HepG2 (cell line): ENCODE data around the gene INKA2. TPM values are rescaled to one million over a fixed set of nuclear protein-coding genes. Genes with fewer than 3 reads are reported as not detected.

Experiments
- ATAC-seq: fragments of 200-7000 bp; cut with Tn5 transposase; 3 replicates; pipeline ENCODE4 v1.9.1; 2020; ENCODE audit warnings: mild to moderate bottlenecking, moderate library complexity
- BruUV-seq: library from RNA; stranded (reverse); fragments of 400-500 nt; replicated peaks from 2 replicates; lab custom pipeline; 2021; lab: Mats Ljungman, UMichigan
- CTCF ChIA-PET: fragments of 300-600 bp; formaldehyde crosslinking; extraction: SDS; loops from one replicate; lab custom pipeline; 2021; ENCODE audit warnings: low total read pairs, inconsistent platforms, low intra/inter-chr PET ratio; lab: Yijun Ruan, JAX
- POLR2A ChIA-PET: fragments of 350-600 bp; sonication (Branson Sonifier 250); formaldehyde crosslinking; loops from one replicate; lab custom pipeline; 2020; ENCODE audit warnings: antibody characterized with exemption, inconsistent platforms; lab: Yijun Ruan, JAX
- DNase-seq: peaks from one replicate; pipeline ENCODE4 v3.0.0-alpha.2; 2015; ENCODE audit warnings: low spot score
- FAIRE-seq: peaks from 3 replicates; lab custom pipeline; 2011; peaks lifted over from hg19 to GRCh38; lab: Jason Lieb, UNC
- H2AFZ ChIP-seq: one replicate; pipeline ENCODE4 v1.6.1; 2011; ENCODE audit warnings: low read length, inconsistent platforms
- H3K27ac ChIP-seq: fragments of 300-600 bp; 3 replicates; pipeline ENCODE4 v1.8.0; 2011; ENCODE audit warnings: mixed run types, mild to moderate bottlenecking, mixed read lengths, low read length, inconsistent platforms; ENCODE audit not compliant: insufficient read depth; ENCODE audit errors: extremely low read length
- H3K27me3 ChIP-seq, 2 experiments: fragments of 200-600 bp in 1 of 2; 2 replicates in 1 of 2; 3 replicates in 1 of 2; pipeline versions ENCODE4 v1.6.0 to v1.8.0; 2011; ENCODE audit warnings: low read length in 2 of 2, mild to moderate bottlenecking in 2 of 2, moderate library complexity in 2 of 2, inconsistent platforms in 1 of 2; ENCODE audit not compliant: insufficient read depth in 2 of 2, control insufficient read depth in 1 of 2
- H3K36me3 ChIP-seq, 2 experiments: fragments of 200-600 bp in 1 of 2; replicated peaks in 1 of 2; 2 replicates in 1 of 2; 3 replicates in 1 of 2; pipeline versions ENCODE4 v1.5.1 to v1.8.0; 2011; ENCODE audit warnings: low read length in 2 of 2, inconsistent platforms in 1 of 2; ENCODE audit not compliant: insufficient read depth in 2 of 2, control insufficient read depth in 1 of 2
- H3K4me1 ChIP-seq: 2 replicates; pipeline ENCODE4 v1.5.1; 2012; ENCODE audit warnings: low read length, inconsistent platforms; ENCODE audit not compliant: insufficient read depth
- H3K4me2 ChIP-seq: 2 replicates; pipeline ENCODE4 v1.6.0; 2011; ENCODE audit warnings: low read depth, low read length, inconsistent platforms
- H3K4me3 ChIP-seq, 3 experiments: fragments of 200-600 bp in 1 of 3; sonication (generic), shearing (Covaris generic) in 1 of 3; replicated peaks in 1 of 3; 2 replicates each; pipeline ENCODE4 v1.5.1; 2011 to 2016; ENCODE audit warnings: low read length in 3 of 3, inconsistent platforms in 2 of 3, low read depth in 2 of 3, mild to moderate bottlenecking in 2 of 3, control low read depth in 1 of 3, mixed read lengths in 1 of 3; ENCODE audit not compliant: insufficient read depth in 1 of 3
- H3K79me2 ChIP-seq: one replicate; pipeline ENCODE4 v1.6.1; 2011; ENCODE audit warnings: low read length, inconsistent platforms; ENCODE audit not compliant: insufficient read depth
- H3K9ac ChIP-seq: 2 replicates; pipeline ENCODE4 v1.6.0; 2011; ENCODE audit warnings: mild to moderate bottlenecking, low read depth, low read length, inconsistent platforms; ENCODE audit not compliant: insufficient read depth
- H3K9me3 ChIP-seq: 2 replicates; pipeline ENCODE4 v1.5.1; 2012; ENCODE audit warnings: mild to moderate bottlenecking, low read length
- H4K20me1 ChIP-seq: 2 replicates; pipeline ENCODE4 v1.6.0; 2011; ENCODE audit warnings: inconsistent platforms, mild to moderate bottlenecking, low read length, moderate library complexity; ENCODE audit not compliant: insufficient read depth
- AGO2 ChIP-seq: fragments of 200-400 bp; formaldehyde crosslinking; optimal IDR thresholded peaks from 2 replicates; pipeline ENCODE3; 2017; ENCODE audit warnings: mild to moderate bottlenecking, low read depth, low read length, moderate library complexity
- CTCF ChIP-seq: sonication (generic); formaldehyde crosslinking; IDR thresholded peaks from 2 replicates; pipeline ENCODE4 v1.5.0; 2020; ENCODE audit warnings: mild to moderate bottlenecking, missing genetic modification reagents, moderate library complexity
- FIP1L1 ChIP-seq: fragments of 200-400 bp; formaldehyde crosslinking; IDR thresholded peaks from 2 replicates; pipeline ENCODE4 v1.6.1; 2018; ENCODE audit warnings: low read depth, mild to moderate bottlenecking, low read length, moderate library complexity, borderline replicate concordance; ENCODE audit not compliant: insufficient read depth
- HOXA3 ChIP-seq: sonication (generic); formaldehyde crosslinking; IDR thresholded peaks from 2 replicates; pipeline ENCODE4 v1.5.0; 2020; ENCODE audit warnings: missing genetic modification reagents
- JARID2 ChIP-seq: sonication (generic); formaldehyde crosslinking; IDR thresholded peaks from 2 replicates; pipeline ENCODE4 v1.8.1; 2023; ENCODE audit warnings: missing genetic modification reagents, inconsistent platforms; ENCODE audit not compliant: insufficient replicate concordance
- KDM2A ChIP-seq: sonication (generic); formaldehyde crosslinking; IDR thresholded peaks from 2 replicates; pipeline ENCODE4 v1.4.0; 2020; ENCODE audit warnings: low read depth, missing genetic modification reagents, borderline replicate concordance
- MAX ChIP-seq: IDR thresholded peaks from 2 replicates; pipeline ENCODE4 v1.6.1; 2012; ENCODE audit warnings: inconsistent platforms
- SOX13 ChIP-seq, 3 experiments: fragments of 450-650 bp in 1 of 3; sonication (generic) in 1 of 3; formaldehyde crosslinking in 1 of 3; IDR thresholded peaks in 2 of 3; conservative IDR thresholded peaks in 1 of 3; 2 replicates each; pipeline versions ENCODE4 v1.5.0 to v1.6.1; 2016 to 2020; ENCODE audit warnings: antibody characterized with exemption in 1 of 3, mild to moderate bottlenecking in 1 of 3, missing compliant biosample characterization in 1 of 3, missing genetic modification reagents in 1 of 3, moderate library complexity in 1 of 3
- SRY ChIP-seq: sonication (generic); formaldehyde crosslinking; IDR thresholded peaks from 2 replicates; pipeline ENCODE4 v1.8.0; 2022; ENCODE audit warnings: mild to moderate bottlenecking, missing genetic modification reagents
- STAG1 ChIP-seq: sonication (generic); formaldehyde crosslinking; IDR thresholded peaks from 2 replicates; pipeline ENCODE4 v1.4.0; 2020; ENCODE audit warnings: missing genetic modification reagents
- STAT5B ChIP-seq: sonication (generic); formaldehyde crosslinking; IDR thresholded peaks from 2 replicates; pipeline ENCODE4 v1.4.0; 2020; ENCODE audit warnings: missing genetic modification reagents
- USF2 ChIP-seq, 2 experiments: sonication (generic) in 1 of 2; formaldehyde crosslinking in 1 of 2; IDR thresholded peaks; 2 replicates each; pipeline versions ENCODE4 v1.5.1 to v1.6.1; 2011 to 2020; ENCODE audit warnings: borderline replicate concordance in 1 of 2, low read depth in 1 of 2, low read length in 1 of 2, mild to moderate bottlenecking in 1 of 2, missing genetic modification reagents in 1 of 2, moderate library complexity in 1 of 2
- ZNF281 ChIP-seq: sonication (generic); formaldehyde crosslinking; IDR thresholded peaks from 2 replicates; pipeline ENCODE4 v1.4.0; 2020; ENCODE audit warnings: missing genetic modification reagents, borderline replicate concordance
- ZNF740 ChIP-seq: sonication (generic); formaldehyde crosslinking; IDR thresholded peaks from 2 replicates; pipeline ENCODE4 v1.4.0; 2020; ENCODE audit warnings: missing genetic modification reagents
- WGBS: methylation state at CpG from one replicate; pipeline ENCODE4 v1.1.6; 2017; ENCODE audit warnings: low lambda C conversion rate; 5-methylcytosine and 5-hydroxymethylcytosine counted together
- in situ Hi-C: cut with HindIII; loops from 2 replicates; pipeline ENCODE4 v1.10.0; 2017; ENCODE audit warnings: low pct_unique_long_range_greater_than_20kb; ENCODE audit not compliant: extremely low pct_ligation_motif_present
- intact Hi-C: fragments of 100-400 bp; cut with micrococcal nuclease; formaldehyde crosslinking; loops from one replicate; pipeline ENCODE4 v1.10.0; 2022; ENCODE audit not compliant: unreplicated experiment
- polyA plus RNA-seq, 8 experiments: library from polyadenylated mRNA; depleted of rRNA in 3 of 8; stranded (reverse) in 7 of 8; unstranded in 1 of 8; fragments of >200 nt; fragmentation: Illumina TruSeq in 4 of 8; extraction: Trizol in 4 of 8; gene quantifications; 2 replicates each; pipeline versions ENCODE4 v1.2.1 to v1.2.3, GENCODE V29; 2011 to 2016; ENCODE audit warnings: low read depth in 4 of 8, missing spikeins in 1 of 8, mixed read lengths in 1 of 8; ENCODE audit not compliant: insufficient read depth in 1 of 8
- total RNA-seq, 5 experiments: library from RNA; depleted of rRNA; stranded (reverse); fragments of >200 nt; fragmentation: Illumina TruSeq; extraction: Trizol; gene quantifications; 2 replicates each; pipeline ENCODE4 v1.2.3, GENCODE V29; 2016; ENCODE audit warnings: low read depth in 1 of 5

INKA2 gene
- total and polyA plus RNA-seq, 2 of the 13 experiments (the other 11 are each of a cell fraction or from before 2014, with no cell fraction given): 2.6 to 4.6 TPM

GRCh38 chr1:111725192-111725591, 14.0 kb downstream of the INKA2 start:
- in situ Hi-C loops: no loop called here
- TF ChIP-seq JARID2 (no peak), ZNF281 (CRISPR knock-in tag) (peak; percentile 62; the same call in 1 of the 2 replicates), KDM2A (CRISPR knock-in tag) (0 out of 2 replicates have a peak, but pooled peaks have one; percentile 20), STAT5B (CRISPR knock-in tag) (no peak), STAG1 (CRISPR knock-in tag) (0 out of 2 replicates have a peak, but pooled peaks have one; percentile 19), HOXA3 (CRISPR knock-in tag) (0 out of 2 replicates have a peak, but pooled peaks have one; percentile 13), ZNF740 (peak; percentile 81), FIP1L1 (no peak), MAX (peak; percentile 43; the same call in 1 of the 2 replicates), USF2 (IDR thresholded peaks at IDR 0.05; ENCODE audit: low read depth, low read length) (no peak), USF2 (CRISPR knock-in tag; IDR thresholded peaks at IDR 0.05; ENCODE audit: borderline replicate concordance) (peak; percentile 36; the same call in 1 of the 2 replicates), AGO2 (peak; percentile 48), SRY (no peak), SOX13 (IDR thresholded peaks at IDR 0.05) (no peak), SOX13 (CRISPR knock-in tag; conservative IDR thresholded peaks at IDR 0.05 in 1 of 2, IDR thresholded peaks at IDR 0.05 in 1 of 2) (no peak), CTCF (CRISPR knock-in tag) (peak; percentile 31)

More at GRCh38 chr1:111725192-111725591, 14.0 kb downstream of the INKA2 start:
- no TSS peak for BruUV-seq
- Histone ChIP-seq H3K4me1 (peaks cover 60% of the 10 kb centered on the region), H3K9ac (no peak overlapping the region; the same call in 1 of the 2 replicates), H3K27me3 (no peaks in the 10 kb centered on the region), H3K4me2 (no peak overlapping the region), H3K36me3 (0 out of 5 replicates have a peak, but pooled peaks cover 0 to 2% of the 10 kb centered on the region in 2 experiments), H3K27ac (no peak overlapping the region), H3K79me2 (no peaks in the 10 kb centered on the region), H2AFZ (no peak overlapping the region), H3K9me3 (no peaks in the 10 kb centered on the region), H4K20me1 (no peaks in the 10 kb centered on the region), H3K4me3 (no peak overlapping the region)
- DNase-seq: no peak
- ChIA-PET POLR2A (interaction anchor here (1.5 kb wide), 1 partner anchor 13 kb away, joined by 6 read pairs; the partner anchor contains the start of gene INKA2), CTCF (no interaction called here)
- ATAC-seq: peak; percentile 48
- 29% methylated on average over 4 of the region's 5 CpGs for WGBS
- intact Hi-C loops: no loop called here
- no peak for FAIRE-seq
